Mammary microvascular endothelial cell (primary cell): ENCODE data around the gene RTP4. TPM values are rescaled to one million over a fixed set of nuclear protein-coding genes. Genes with fewer than 3 reads are reported as not detected.

Experiments used
- total RNA-seq: library from RNA; depleted of rRNA; stranded (reverse); fragments of >200 nt; gene quantifications from 2 replicates; pipeline ENCODE4 v1.2.3, GENCODE V29; 2015

RTP4 gene, protein sequence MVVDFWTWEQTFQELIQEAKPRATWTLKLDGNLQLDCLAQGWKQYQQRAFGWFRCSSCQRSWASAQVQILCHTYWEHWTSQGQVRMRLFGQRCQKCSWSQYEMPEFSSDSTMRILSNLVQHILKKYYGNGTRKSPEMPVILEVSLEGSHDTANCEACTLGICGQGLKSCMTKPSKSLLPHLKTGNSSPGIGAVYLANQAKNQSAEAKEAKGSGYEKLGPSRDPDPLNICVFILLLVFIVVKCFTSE
- 5.5 and 8.3 TPM in 2 replicates for total RNA-seq

DNA sequence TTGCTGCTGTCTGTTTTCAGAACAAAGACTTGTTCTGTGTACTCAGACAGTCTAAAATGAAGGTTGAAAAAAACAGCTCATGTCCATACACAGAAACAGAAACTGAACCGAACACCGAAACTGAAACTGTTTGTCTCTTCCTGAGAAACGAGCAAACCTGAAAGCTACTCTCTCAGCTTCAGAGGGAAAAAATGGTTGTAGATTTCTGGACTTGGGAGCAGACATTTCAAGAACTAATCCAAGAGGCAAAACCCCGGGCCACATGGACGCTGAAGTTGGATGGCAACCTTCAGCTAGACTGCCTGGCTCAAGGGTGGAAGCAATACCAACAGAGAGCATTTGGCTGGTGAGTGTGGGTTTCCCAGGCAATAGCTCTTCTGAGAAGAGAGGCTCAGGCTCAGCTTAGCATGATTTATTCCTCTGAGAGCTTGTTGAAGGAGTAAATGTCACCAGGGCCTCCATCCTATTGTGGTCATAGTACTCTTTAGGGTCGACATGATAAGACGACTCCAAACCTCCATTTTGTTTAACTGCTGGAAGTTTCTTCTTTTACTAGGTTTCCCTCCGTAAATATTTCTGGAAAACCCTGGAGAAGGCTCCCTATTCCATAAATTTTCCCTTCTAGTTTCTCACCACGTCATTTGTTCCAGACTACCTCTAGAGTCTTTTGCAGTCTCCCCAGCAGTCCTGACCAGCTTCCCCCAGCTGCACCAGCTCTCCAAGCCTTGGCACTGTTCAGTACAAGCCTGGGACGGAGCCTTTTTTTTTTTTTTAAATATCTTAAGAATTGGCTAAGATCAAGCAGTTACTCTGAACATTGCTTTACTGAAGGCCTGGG is at the start of gene RTP4:
RTP4 (plus strand) TSS at position 135 of the 838 bp plus-strand sequence; CDS start at position 192, 57 bp downstream.

Other genes with a start within 250 kb of the RTP4 start
- 50.4 and 58.6 TPM in 2 replicates for gene RPL39L, start 228.9 kb upstream of the RTP4 start, total RNA-seq
- gene RTP1, start 170.9 kb upstream of the RTP4 start, total RNA-seq = not detected in 2 replicates
- 0.13 TPM in 1 of 2 replicates, not detected in the other for gene MASP1, start 76.6 kb upstream of the RTP4 start, total RNA-seq